Fibroblast of skin of right biceps (primary cell): ENCODE data around the gene PRDM12.
"Not testable (repeated sequence)": the region's sequence is repeated elsewhere in the genome, so short reads cannot be mapped to it uniquely, and the experiment has no call there.

Source experiments
- DNase-seq: peaks from one replicate; pipeline ENCODE4 v3.0.0-alpha.2; 2013

The PRDM12 gene

GRCh38 chr9:130665431-130666392 lies 1.3 kb downstream of the PRDM12 start:
- no peak for DNase-seq

GRCh38 chr9:130666393-130667119 lies 2.2 kb downstream of the PRDM12 start:
- DNase-seq, result no peak

GRCh38 chr9:130667120-130667435 lies 2.7 kb downstream of the PRDM12 start:
- no peak for DNase-seq

DNA sequence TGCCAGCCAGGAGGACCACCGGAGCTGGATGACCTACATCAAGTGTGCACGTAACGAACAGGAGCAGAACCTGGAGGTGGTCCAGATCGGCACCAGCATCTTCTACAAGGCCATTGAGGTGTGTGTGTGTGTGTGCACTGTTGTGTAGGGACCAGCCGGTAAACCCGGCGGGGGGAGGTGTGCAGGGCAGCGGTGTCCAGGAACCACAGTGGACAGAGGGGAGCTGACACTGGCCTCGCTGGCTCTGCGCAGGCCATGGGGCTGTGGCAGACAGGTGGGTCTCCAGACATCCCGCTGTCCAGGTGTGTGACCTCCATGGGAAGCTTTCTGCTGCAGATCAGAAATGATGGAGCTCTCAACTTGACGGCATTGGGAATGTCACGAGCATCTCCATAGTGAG lies 3.8 kb downstream of the PRDM12 start:
- DNase-seq, result no peak

GRCh38 chr9:130668659-130669058 lies 4.3 kb downstream of the PRDM12 start:
- DNase-seq, result no peak

DNA sequence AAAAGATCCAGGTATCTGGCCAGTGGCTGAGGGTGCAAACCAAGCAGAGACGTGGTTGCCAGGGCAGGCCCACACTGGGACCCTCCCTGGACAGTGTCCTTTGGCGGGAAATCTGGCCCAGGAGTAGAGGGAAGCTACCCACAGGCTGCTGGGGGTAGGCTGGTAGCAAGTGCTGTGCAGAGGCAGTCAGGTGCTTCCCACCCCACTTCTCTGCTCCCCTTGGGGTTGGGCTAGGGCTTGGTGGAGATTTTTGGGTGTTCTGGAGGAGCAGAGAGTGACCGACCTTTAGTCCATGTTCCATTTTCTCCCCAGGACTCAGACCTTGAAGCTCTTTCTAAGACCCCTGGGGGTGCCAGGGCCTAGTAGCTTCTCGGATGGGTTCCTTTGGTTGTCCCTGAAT lies 5.6 kb downstream of the PRDM12 start:
- no peak for DNase-seq

GRCh38 chr9:130670644-130671043 lies 6.2 kb downstream of the PRDM12 start:
- peak; percentile 43 for DNase-seq

- DNase-seq, result no peak
Observed at GRCh38 chr9:130672466-130672865, 8.1 kb downstream of the PRDM12 start.

- DNase-seq, result no peak
Observed at GRCh38 chr9:130672933-130673615, 8.7 kb downstream of the PRDM12 start.

DNA sequence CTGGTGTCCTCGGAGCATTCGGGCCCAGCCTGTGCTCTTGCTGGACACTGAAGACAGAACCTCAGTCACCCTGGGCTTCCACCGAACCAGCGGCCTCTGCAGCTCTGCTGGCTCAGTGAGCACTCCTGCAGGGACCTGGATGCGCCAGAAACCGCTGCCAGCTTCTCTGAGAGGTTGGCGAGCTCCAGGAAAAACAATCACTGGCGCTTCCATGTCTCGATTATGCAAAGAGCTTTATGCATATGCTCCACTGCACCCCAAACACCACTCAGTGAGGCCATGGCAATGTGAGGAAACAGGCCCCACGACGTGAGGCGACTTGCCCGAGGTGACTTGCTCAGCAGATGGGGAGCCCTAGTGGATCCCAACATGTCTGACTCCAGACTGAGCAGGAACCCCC lies 11.0 kb downstream of the PRDM12 start:
- no peak for DNase-seq

DNA sequence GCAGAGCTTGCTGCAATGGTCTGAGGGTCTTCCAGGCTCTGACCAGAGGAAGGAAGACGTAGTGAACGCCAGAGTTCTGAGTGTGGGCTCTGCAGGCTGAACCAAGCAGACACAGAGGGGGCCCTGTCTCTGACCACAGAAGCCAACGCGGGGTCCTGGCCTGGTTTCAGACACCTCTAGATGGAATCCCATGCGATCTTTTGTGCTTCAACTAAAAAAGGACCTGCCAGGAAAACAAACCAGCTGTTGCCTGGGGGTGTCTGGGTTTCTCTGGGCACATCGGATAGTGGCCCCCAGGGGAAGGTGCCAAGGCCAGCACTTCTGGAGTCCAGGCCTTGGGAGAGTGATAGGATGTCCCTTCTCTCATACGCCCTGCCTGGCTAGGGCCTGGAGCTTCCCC lies 12.9 kb downstream of the PRDM12 start:
- DNase-seq, result no peak

- DNase-seq, result peak; percentile 76
Observed at GRCh38 chr9:130680836-130681768, 16.7 kb downstream of the PRDM12 start.

GRCh38 chr9:130681769-130682420 lies 17.5 kb downstream of the PRDM12 start:
- DNase-seq, result no peak

- DNase-seq, result peak; percentile 60
Observed at GRCh38 chr9:130682421-130683121, 18.2 kb downstream of the PRDM12 start.

DNA sequence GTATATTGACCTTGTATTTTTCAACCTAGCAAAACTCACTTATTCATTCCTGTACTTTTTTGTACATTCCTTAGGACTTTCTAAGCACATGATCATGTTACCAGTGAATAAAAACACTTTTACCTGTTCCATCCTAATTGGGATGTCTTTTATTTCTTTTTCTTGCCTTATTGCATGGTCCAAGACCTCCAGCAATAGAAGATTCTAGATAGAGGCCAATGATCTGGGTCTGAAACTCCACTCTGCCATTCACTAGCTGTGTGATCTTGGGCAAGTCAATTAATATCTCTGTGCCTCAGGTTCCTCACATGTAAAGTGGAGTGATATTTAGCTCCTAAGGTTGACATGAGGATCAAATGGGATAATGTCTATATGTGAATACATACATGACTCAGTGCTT lies 20.7 kb downstream of the PRDM12 start:
- DNase-seq, result no peak

DNA sequence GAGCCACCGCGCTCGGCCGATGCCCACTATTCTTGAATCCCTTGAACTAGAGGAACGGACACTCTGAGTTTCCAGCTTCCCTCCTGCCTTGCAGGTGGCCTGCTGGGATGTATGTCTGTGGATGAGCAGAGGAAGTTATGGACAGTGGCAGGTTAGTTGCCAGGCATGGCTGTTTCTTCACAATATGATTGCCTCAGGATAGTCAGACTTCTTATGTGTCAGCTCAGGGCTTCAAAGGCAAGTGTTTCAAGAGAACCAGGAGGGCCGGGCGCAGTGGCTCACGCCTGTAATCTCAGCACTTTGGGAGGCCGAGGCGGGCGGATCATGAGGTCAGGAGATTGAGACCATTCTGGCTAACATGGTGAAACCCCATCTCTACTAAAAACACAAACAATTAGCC lies 21.6 kb downstream of the PRDM12 start:
- DNase-seq, result not testable (repeated sequence)

- no peak for DNase-seq
Observed at GRCh38 chr9:130687615-130688014, 23.2 kb downstream of the PRDM12 start.

GRCh38 chr9:130688072-130688471 lies 23.7 kb downstream of the PRDM12 start:
- no peak for DNase-seq

GRCh38 chr9:130689572-130689936 lies 25.2 kb downstream of the PRDM12 start:
- no peak for DNase-seq

- peak; percentile 92 for DNase-seq
Observed at GRCh38 chr9:130689937-130690700, 25.7 kb downstream of the PRDM12 start.

- peak; percentile 15 for DNase-seq
Observed at GRCh38 chr9:130692321-130692720, 27.9 kb downstream of the PRDM12 start.
